Measurements from ENCODE around the gene LUM.

LUM gene

GRCh38 chr12:91099341-91099740, 12.0 kb downstream of the LUM start:
- in situ Hi-C loops (cut with MboI; ENCODE audit: low sequenced_read_pairs, unreplicated experiment): no loop called here
- no peak for TF ChIP-seq CTCF (IDR thresholded peaks at IDR 0.05; ENCODE audit: borderline replicate concordance, control extremely low read depth, extremely low read depth, insufficient read depth, missing control alignments)
- no peak for DNase-seq (ENCODE audit: low spot score)

DNA sequence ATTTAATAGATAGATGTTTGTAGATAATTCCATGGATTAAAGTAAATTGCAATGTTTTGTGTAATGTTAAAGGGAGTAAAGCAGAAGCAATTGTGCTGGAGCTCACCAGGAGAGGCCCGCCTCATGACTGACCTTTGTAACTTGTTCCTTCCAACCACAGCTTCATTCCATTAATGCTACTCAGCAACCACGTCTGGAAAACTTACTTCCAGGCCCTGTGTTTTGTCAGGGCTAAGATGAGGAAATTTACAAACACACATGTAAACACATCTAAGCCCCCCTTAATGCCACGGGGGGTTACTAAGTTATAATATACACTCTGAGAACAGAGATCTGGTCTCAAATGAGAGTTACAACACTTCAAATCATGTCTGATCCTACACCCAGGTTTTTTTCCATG, 12.4 kb downstream of the LUM start:
- in situ Hi-C loops (cut with MboI; ENCODE audit: low sequenced_read_pairs, unreplicated experiment): no loop called here
- DNase-seq (ENCODE audit: low spot score): no peak
- no peak for TF ChIP-seq CTCF (IDR thresholded peaks at IDR 0.05; ENCODE audit: borderline replicate concordance, control extremely low read depth, extremely low read depth, insufficient read depth, missing control alignments)

DNA sequence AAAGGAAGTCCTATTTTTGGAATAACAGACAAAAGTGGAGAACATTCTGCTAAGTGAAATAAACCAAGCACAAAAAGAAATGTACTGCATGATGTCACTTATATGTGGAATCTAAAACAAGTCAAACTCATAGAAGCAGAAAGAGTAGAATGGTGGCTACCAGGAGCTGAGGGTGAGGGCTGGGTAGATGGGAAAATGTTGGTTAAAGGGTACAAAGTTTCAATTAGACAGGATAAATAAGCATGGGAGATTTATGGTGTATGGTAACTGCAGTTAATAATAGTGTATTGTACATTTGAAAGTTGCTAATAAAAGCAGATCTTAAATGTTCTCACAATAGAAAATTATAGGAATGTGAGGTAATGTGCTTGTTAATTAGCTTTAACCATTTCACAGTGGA, 12.8 kb downstream of the LUM start:
- TF ChIP-seq CTCF (IDR thresholded peaks at IDR 0.05; ENCODE audit: borderline replicate concordance, control extremely low read depth, extremely low read depth, insufficient read depth, missing control alignments): no peak
- in situ Hi-C loops (cut with MboI; ENCODE audit: low sequenced_read_pairs, unreplicated experiment): no loop called here
- no peak for DNase-seq (ENCODE audit: low spot score)

GRCh38 chr12:91094957-91095356, 16.3 kb downstream of the LUM start:
- TF ChIP-seq CTCF (IDR thresholded peaks at IDR 0.05; ENCODE audit: borderline replicate concordance, control extremely low read depth, extremely low read depth, insufficient read depth, missing control alignments): no peak
- in situ Hi-C loops (cut with MboI; ENCODE audit: low sequenced_read_pairs, unreplicated experiment): no loop called here
- DNase-seq (ENCODE audit: low spot score): no peak

GRCh38 chr12:91094032-91094662, 17.1 kb downstream of the LUM start:
- no peak for DNase-seq (ENCODE audit: low spot score)
- in situ Hi-C loops (cut with MboI; ENCODE audit: low sequenced_read_pairs, unreplicated experiment): no loop called here
- no peak for TF ChIP-seq CTCF (IDR thresholded peaks at IDR 0.05; ENCODE audit: borderline replicate concordance, control extremely low read depth, extremely low read depth, insufficient read depth, missing control alignments)

DNA sequence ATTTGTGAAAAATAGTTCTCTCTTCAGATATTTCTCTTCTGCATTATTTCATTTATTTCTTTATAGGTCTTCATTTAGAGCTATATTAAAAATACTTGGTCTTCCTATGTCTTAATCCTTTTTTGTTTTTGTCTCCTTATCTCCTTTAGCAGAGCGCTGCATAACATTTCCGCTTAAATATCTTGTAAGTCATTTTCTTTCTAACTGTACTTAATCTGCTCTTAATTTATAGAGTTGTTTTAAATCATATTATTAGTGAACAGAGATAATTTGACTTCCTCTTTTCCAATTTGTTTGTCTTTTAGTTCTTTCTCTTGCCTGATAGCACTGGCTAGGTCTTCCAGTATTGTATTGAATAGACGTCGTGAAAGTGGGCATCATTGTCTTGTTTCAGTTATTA, 18.0 kb downstream of the LUM start:
- in situ Hi-C loops (cut with MboI; ENCODE audit: low sequenced_read_pairs, unreplicated experiment): no loop called here
- no peak for DNase-seq (ENCODE audit: low spot score)
- TF ChIP-seq CTCF (IDR thresholded peaks at IDR 0.05; ENCODE audit: borderline replicate concordance, control extremely low read depth, extremely low read depth, insufficient read depth, missing control alignments): no peak

All from GM13976 (cell line).